ENCODE data around the gene LRRC37A3. TPM values are rescaled to one million over a fixed set of nuclear protein-coding genes. Genes with fewer than 3 reads are reported as not detected.
A peak's percentile ranks its signal among the peaks of the same experiment; 100 is the strongest.
"Not testable (repeated sequence)": the region's sequence is repeated elsewhere in the genome, so short reads cannot be mapped to it uniquely, and the experiment has no call there.

The LRRC37A3 gene
- polyA plus RNA-seq, 6 donors from 2014 or later: 0.67 to 2.4 (median 1.1) TPM; not detected in 1

DNA sequence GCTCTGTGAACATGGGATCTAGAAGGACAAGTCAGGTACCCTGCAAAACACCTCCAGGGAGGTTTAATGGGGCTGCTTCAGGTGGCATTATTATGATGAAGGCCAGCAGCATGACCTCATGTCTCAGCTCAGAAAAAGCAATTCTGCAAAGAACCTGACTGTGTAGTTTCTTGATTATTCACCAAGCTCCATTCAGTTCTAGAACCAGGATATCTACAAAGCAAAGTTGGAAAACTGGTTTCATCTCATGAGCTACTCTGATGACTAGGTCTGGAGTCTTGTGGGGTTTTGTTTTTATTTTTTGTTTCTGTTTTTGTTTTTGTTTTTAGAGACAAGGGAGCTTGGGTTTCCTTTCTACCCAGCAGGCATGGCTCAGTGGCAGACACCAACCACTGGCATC is 19.0 kb upstream of the LRRC37A3 start:
- H3K36me3 Mint-ChIP-seq: no peaks in the 10 kb centered on the region
- H3K9me3 Mint-ChIP-seq: no peaks in the 10 kb centered on the region
- ATAC-seq (ENCODE audit: low read depth in 2 of 2) (no peak), DNase-seq (no peak)
- peaks cover 5 to 7% (median 6%) of the 10 kb centered on the region in 3 donors for H3K4me1 Mint-ChIP-seq
- peaks cover 5 to 8% (median 7%) of the 10 kb centered on the region in 3 donors for H3K27me3 Mint-ChIP-seq
- H3K27ac Mint-ChIP-seq: no peak overlapping the region
- H3K4me3 Mint-ChIP-seq: no peak overlapping the region

DNA sequence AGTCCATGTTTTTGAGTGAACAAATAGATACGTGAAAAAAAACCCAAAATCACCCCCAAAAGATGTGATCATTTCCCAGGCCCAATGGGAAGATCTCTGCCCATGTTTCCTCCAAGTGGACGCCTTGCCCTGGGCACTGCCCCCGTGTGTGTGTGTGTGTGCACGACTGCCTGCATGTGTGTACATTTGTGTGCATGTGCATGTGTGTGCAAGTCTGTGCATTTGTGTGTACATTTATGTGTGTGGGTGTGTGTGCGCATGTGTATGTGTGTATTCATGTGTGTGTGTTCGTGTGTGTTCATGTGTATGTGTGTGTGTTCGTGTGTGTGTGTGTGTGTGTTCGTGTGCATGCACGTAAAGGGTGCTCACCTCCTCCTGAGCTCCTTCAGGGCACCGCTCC is 16.8 kb upstream of the LRRC37A3 start:
- peaks cover 5 to 7% (median 6%) of the 10 kb centered on the region in 3 donors for H3K27me3 Mint-ChIP-seq
- ATAC-seq (ENCODE audit: low read depth in 2 of 2): no peak
- no peak for DNase-seq
- H3K36me3 Mint-ChIP-seq: no peaks in the 10 kb centered on the region
- H3K9me3 Mint-ChIP-seq: no peaks in the 10 kb centered on the region
- peaks cover 5 to 7% (median 6%) of the 10 kb centered on the region in 3 donors for H3K4me1 Mint-ChIP-seq
- H3K27ac Mint-ChIP-seq: no peak overlapping the region
- no peak overlapping the region for H3K4me3 Mint-ChIP-seq

DNA sequence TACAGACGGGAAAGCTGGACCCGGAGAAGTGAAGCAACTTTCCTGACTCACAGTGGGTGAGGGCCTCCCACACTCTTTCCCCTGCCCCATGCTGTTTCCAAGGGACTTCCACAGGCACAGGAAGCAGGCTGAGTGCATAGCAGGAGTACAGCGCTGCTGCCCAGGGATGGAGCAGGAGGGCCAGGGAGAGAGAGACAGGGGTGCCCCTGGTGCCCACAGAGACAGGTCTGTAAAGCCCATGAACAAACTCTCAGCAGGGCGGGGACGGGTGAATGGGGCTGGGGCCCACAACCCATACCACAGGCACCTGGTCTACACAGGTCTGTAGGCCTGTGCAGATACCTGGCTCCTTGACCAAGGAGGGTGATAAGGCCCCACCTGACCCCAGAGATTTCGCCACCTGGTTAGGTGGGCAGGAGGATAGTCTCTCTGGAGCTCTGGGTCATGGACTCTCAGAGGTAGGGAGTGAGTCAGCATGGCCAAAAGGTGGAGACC is 15.1 kb upstream of the LRRC37A3 start:
- DNase-seq; H3K4me1 Mint-ChIP-seq; H3K9me3 Mint-ChIP-seq; H3K4me3 Mint-ChIP-seq; H3K36me3 Mint-ChIP-seq; H3K27me3 Mint-ChIP-seq; ATAC-seq (ENCODE audit: low read depth in 2 of 2): not testable (repeated sequence)
- H3K27ac Mint-ChIP-seq: peak overlapping the region in 1 of 6 donors; percentile 44

DNA sequence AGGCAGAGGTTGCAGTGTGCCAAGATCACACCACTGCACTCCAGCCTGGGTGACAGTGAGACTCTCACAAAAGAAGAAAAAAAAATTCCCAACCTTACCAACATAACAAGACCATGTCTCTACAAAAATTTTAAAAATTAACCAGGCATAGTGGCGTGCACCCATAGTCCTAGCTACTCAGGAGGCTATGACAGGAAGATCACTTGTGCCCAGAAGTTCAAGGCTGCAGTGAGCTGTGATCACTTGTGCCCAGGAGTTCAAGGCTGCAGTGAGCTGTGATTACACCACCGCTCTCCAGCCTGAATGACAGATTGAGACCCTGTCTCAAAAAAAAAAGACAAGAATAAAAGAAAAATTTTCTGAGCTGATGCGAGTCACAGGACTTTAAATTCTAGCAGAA is 13.6 kb upstream of the LRRC37A3 start:
- H3K36me3 Mint-ChIP-seq, H3K27ac Mint-ChIP-seq, H3K4me3 Mint-ChIP-seq: not testable (repeated sequence)

DNA sequence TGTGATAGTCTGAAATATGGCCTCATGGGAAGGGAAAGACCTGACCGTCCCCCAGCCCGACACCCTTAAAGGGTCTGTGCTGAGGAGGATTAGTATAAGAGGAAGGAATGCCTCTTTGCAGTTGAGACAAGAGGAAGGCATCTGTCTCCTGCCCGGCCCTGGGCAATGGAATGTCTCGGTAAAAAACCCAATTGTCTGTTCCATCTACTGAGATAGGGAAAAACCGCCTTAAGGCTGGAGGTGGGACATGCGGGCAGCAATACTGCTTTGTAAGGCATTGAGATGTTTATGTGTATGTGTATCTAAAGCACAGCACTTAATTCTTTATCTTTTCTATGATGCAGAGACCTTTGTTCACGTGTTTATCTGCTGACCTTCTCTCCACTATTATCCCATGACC is 11.1 kb upstream of the LRRC37A3 start:
- not testable (repeated sequence) for H3K27me3 Mint-ChIP-seq; H3K4me3 Mint-ChIP-seq; H3K4me1 Mint-ChIP-seq; H3K9me3 Mint-ChIP-seq; H3K27ac Mint-ChIP-seq; H3K36me3 Mint-ChIP-seq; ATAC-seq (ENCODE audit: low read depth in 2 of 2); DNase-seq

More for the DNA sequence above, 13.6 kb upstream of the LRRC37A3 start:
- not testable (repeated sequence) for ATAC-seq (ENCODE audit: low read depth in 2 of 2); DNase-seq; H3K9me3 Mint-ChIP-seq; H3K4me1 Mint-ChIP-seq; H3K27me3 Mint-ChIP-seq

DNA sequence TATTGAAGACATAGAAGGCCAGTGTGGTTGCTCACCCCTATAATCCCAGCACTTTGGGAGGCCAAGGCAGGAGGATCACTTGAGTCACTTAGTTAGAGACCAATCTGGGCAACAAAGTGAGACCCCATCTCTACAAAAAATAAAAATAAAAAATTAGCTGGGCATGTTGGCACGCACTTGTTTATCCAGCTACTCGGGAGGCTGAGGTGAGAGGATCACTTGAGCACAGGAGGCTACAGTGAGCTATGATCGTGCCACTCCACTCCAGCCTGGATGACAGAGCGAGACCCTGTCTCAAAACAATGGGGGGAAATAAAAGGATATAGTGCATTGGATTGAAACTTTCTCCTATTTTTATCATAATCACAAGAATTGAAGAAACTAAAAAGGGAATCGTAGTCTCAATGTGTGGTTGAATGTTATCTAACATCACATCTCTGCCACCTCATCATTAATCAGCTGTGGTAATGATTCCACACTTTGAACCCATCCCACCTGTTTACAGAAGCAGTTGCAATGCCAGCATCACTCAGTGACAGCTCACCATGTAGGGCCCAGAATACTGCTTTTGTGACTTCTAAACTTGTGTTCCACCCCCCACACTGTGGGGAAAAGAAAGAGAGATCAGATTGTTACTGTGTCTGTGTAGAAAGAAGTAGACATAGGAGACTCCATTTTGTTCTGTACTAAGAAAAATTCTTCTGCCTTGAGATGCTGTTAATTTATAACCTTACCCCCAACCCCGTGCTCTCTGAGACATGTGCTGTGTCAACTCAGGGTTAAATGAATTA is 10.3 kb upstream of the LRRC37A3 start:
- not testable (repeated sequence) for H3K4me3 Mint-ChIP-seq, DNase-seq

DNA sequence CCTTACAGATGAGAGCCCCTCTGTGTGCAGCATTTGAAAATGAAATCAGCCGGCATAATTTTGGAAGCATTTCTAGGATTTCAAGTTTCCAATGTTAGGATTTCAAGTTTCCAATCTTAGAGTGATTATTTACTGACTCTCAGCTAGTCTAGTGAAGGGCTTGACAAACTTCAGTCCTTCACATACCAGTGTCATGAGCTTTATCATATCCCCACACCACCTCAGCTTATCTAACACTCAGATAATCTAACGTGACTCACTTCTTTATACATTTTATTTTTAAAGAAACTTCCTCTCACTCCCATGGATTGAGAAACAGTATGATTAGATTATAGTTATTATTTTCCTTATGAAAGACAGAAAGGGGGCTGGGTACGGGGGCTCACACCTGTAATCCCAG is 9.4 kb upstream of the LRRC37A3 start:
- not testable (repeated sequence) for ATAC-seq (ENCODE audit: low read depth in 2 of 2); H3K27me3 Mint-ChIP-seq; H3K4me3 Mint-ChIP-seq; H3K27ac Mint-ChIP-seq; H3K36me3 Mint-ChIP-seq; DNase-seq; H3K9me3 Mint-ChIP-seq
- peaks cover 4 to 12% (median 9%) of the 10 kb centered on the region in 3 donors for H3K4me1 Mint-ChIP-seq

More for the DNA sequence above, 10.3 kb upstream of the LRRC37A3 start:
- not testable (repeated sequence) for H3K36me3 Mint-ChIP-seq; ATAC-seq (ENCODE audit: low read depth in 2 of 2); H3K9me3 Mint-ChIP-seq; H3K27me3 Mint-ChIP-seq; H3K4me1 Mint-ChIP-seq
- H3K27ac Mint-ChIP-seq: peak overlapping the region in 1 of 6 donors; percentile 59

DNA sequence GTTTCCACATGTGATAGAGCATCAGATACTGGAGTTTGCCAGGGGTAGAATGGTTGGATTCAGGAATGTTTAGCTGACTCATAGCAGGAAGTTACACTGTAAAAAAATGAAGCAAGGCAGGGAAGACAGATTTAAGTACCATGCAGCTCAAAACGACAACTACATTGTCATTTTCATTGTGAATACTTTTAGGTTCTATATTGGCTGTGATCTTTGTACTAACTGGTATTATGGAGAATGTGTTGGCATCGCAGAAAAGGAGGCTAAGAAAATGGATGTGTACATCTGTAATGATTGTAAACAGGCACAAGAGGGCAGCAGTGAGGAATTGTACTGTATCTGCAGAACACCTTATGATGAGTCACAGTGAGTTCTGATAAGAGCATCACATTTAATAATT is 8.2 kb upstream of the LRRC37A3 start:
- H3K27me3 Mint-ChIP-seq, H3K9me3 Mint-ChIP-seq, H3K36me3 Mint-ChIP-seq: not testable (repeated sequence)
- ATAC-seq (ENCODE audit: low read depth in 2 of 2): peak; percentile 64 to 75
- peak overlapping the region in 1 of 8 donors; percentile 8 for H3K4me3 Mint-ChIP-seq
- peak; percentile 69 for DNase-seq
- H3K27ac Mint-ChIP-seq: peak overlapping the region in 2 of 6 donors; percentile 6 to 21
- peaks cover 14 to 25% (median 20%) of the 10 kb centered on the region in 3 donors for H3K4me1 Mint-ChIP-seq

DNA sequence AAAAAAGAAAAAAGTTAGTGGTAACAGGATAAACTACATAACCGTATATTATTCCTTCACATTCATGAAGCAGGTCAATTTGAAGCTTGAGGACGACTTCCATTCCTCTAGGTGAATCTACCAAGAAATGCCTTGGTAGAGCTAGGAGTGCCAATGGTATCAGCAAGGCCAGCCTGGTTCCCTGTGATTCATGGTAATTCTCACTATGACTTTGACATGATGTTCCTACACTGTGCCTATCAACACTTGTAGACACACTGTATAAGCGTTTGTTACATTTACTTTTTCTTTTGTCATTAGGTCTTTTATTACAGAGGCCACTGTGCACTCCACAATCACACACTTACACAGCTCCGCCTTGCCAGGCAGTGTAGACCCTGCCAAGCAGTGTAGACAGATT is 7.2 kb upstream of the LRRC37A3 start:
- H3K9me3 Mint-ChIP-seq; ATAC-seq (ENCODE audit: low read depth in 2 of 2); H3K27me3 Mint-ChIP-seq; H3K36me3 Mint-ChIP-seq; DNase-seq: not testable (repeated sequence)
- H3K27ac Mint-ChIP-seq: peak overlapping the region in 3 of 6 donors; percentile 61 to 74 (median 66)
- peaks cover 14 to 34% (median 24%) of the 10 kb centered on the region in 3 donors for H3K4me1 Mint-ChIP-seq
- peak overlapping the region in 1 of 8 donors; percentile 33 for H3K4me3 Mint-ChIP-seq

DNA sequence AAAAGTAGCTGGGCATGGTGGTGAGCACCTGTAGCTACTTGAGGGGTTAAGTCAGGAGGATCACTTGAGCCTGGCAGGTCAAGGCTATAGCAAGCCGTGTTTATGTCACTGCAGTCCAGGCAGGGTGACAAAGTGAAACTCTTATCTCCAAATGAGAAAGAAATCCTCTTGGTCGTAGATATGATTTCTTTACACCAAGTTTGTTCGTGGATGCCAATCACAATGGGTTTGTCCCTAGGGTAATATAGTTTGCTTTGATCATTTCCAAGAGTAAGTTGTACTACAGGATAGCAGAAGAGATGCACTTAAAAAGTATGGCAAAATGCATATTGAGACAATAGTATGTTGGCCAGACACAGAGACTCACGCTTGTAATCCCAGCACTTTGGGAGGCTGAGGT is 6.0 kb upstream of the LRRC37A3 start:
- not testable (repeated sequence) for DNase-seq; H3K27me3 Mint-ChIP-seq; H3K36me3 Mint-ChIP-seq; H3K9me3 Mint-ChIP-seq; ATAC-seq (ENCODE audit: low read depth in 2 of 2); H3K27ac Mint-ChIP-seq; H3K4me3 Mint-ChIP-seq
- peaks cover 14 to 41% (median 31%) of the 10 kb centered on the region in 3 donors for H3K4me1 Mint-ChIP-seq

DNA sequence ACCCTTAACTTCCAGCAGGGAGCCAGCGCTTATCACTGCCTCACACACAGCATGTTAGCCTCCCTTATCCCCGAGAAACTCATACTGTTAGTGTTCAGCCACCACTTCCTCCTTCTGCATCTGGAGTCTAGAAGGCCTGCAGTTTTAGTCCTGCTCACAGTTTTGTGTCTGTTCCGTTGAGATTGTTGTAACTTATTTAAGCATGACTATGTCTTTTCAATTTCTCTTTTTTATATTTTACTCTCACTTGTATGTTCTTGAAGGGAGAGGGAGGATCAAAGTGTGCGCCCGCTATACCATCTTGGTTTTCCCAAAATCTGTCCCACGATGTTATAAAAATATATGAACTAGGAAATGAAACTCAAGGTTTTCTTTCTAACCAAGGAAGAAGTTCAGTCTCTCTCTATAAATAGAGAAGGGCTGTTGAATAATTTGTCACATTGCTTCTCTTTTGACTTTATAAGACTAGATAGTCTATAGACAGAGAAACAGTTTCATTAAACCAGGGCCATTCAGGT is 3.8 kb upstream of the LRRC37A3 start:
- peak; percentile 50 for DNase-seq
- peak; percentile 20 to 21 for ATAC-seq (ENCODE audit: low read depth in 2 of 2)
- H3K36me3 Mint-ChIP-seq, H3K9me3 Mint-ChIP-seq, H3K27me3 Mint-ChIP-seq: not testable (repeated sequence)
- peak overlapping the region; percentile 90 to 98 (median 94) for H3K27ac Mint-ChIP-seq
- peaks cover 14 to 47% (median 41%) of the 10 kb centered on the region in 3 donors for H3K4me1 Mint-ChIP-seq
- H3K4me3 Mint-ChIP-seq: peak overlapping the region; percentile 65 to 96 (median 82)

DNA sequence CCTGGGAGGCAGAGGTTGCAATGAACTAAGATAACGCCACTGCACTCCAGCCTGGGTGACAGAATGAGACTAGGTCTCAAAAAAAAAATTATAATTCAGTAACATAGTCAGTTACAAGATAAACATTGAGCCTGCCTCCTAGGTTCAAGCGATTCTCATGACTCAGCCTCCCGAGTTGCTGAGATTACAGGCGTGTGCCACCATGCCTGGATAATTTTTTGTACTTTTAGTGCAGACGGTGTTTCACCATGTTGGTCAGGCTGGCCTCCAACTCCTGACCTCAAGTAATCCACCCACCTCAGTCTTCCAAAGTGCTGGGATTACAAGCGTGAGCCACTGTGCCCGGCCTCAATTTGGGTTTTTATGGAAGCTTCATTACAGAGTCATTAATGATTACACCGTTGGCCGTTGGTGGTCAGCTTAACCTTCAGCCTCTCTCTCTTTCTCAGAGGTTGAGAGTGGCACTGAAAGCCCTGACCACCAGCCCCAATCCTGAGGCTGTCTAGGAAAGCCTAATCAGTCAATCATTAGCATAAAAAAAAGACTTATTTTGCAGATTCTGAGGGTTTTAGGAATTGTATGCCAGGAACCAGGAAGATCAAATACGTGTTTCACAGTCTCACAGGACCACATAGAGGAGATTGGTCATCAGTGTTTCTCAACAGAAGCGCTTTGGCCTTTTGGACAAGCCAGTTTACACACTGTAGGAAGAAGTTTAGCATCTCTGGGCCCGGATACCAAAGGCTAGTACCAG is 1.3 kb upstream of the LRRC37A3 start:
- Mint-ChIP-seq H3K4me3 (peak overlapping the region; percentile 87 to 96 (median 94)), H3K4me1 (peaks cover 10 to 41% (median 34%) of the 10 kb centered on the region in 3 donors), H3K27ac (peak overlapping the region; percentile 38 to 98 (median 96)), H3K9me3 (no peaks in the 10 kb centered on the region), H3K27me3 (no peaks in the 10 kb centered on the region), H3K36me3 (no peaks in the 10 kb centered on the region)
- no peak for DNase-seq
- no peak for ATAC-seq (ENCODE audit: low read depth in 2 of 2)

DNA sequence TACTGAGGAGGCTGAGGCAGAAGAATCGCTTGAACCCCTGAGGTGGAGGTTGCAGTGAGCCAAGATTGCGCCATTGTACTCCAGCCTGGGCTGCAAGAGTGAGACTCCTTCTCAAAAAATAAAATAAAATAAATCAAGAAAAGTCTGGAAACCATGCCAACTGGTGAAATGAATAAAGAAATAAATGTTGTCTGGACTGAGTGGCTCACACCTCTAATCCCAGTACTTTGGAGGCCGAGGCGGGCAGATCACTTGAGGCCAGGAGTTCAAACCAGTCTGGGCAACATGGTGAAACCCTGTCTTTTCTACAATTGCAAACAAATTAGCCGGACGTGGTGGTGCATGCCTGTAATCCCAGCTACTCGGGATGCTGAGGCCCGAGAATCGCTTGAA is 744 bp upstream of the LRRC37A3 start:
- DNase-seq (no peak), ATAC-seq (ENCODE audit: low read depth in 2 of 2) (no peak)
- peak overlapping the region; percentile 87 to 96 (median 94) for H3K4me3 Mint-ChIP-seq
- peaks cover 10 to 41% (median 34%) of the 10 kb centered on the region in 3 donors for H3K4me1 Mint-ChIP-seq
- peak overlapping the region; percentile 86 to 98 (median 96) for H3K27ac Mint-ChIP-seq
- H3K9me3 Mint-ChIP-seq: no peaks in the 10 kb centered on the region
- H3K36me3 Mint-ChIP-seq: no peaks in the 10 kb centered on the region
- no peaks in the 10 kb centered on the region for H3K27me3 Mint-ChIP-seq
